HCT116 (cell line): ENCODE measurements around the gene ANXA2R.

Source experiments
- ATF3 ChIP-seq: IDR thresholded peaks from 2 replicates; pipeline ENCODE4 v1.6.1; 2012
- CTCF ChIP-seq, 3 experiments: fragments of 200-600 bp in 1 of 3; sonication (generic) in 1 of 3; IDR thresholded peaks in 2 of 3; conservative IDR thresholded peaks in 1 of 3; 2 replicates each; pipeline ENCODE4 v1.5.1; 2012 to 2017; ENCODE audit warnings: low read depth in 2 of 3, low read length in 2 of 3, antibody characterized with exemption in 1 of 3, borderline replicate concordance in 1 of 3, control low read depth in 1 of 3, mild to moderate bottlenecking in 1 of 3, mixed read lengths in 1 of 3, mixed run types in 1 of 3, moderate library complexity in 1 of 3; ENCODE audit not compliant: insufficient read depth in 1 of 3
- ELF1 ChIP-seq: IDR thresholded peaks from 2 replicates; pipeline ENCODE4 v1.6.1; 2012; ENCODE audit warnings: low read depth, borderline replicate concordance
- EZH2 ChIP-seq: fragments of 200-600 bp; sonication (generic); IDR thresholded peaks from 2 replicates; pipeline ENCODE4 v1.6.1; 2017; ENCODE audit warnings: antibody characterized with exemption, mixed run types
- EZH2phosphoT487 ChIP-seq: fragments of 200-600 bp; IDR thresholded peaks from 2 replicates; pipeline ENCODE4 v1.6.1; 2018; ENCODE audit warnings: antibody characterized with exemption, borderline replicate concordance
- POLR2A ChIP-seq: IDR thresholded peaks from 2 replicates; pipeline ENCODE4 v1.7.0; 2011; ENCODE audit warnings: borderline replicate concordance; ENCODE audit not compliant: insufficient read depth, insufficient read length; ENCODE audit errors: extremely low read depth
- RAD21 ChIP-seq: IDR thresholded peaks from 2 replicates; pipeline ENCODE4 v1.6.1; 2012; ENCODE audit warnings: low read depth, mild to moderate bottlenecking
- SIN3A ChIP-seq: IDR thresholded peaks from 2 replicates; pipeline ENCODE4 v1.6.1; 2012; ENCODE audit warnings: low read depth
- SP1 ChIP-seq: IDR thresholded peaks from 2 replicates; pipeline ENCODE4 v1.6.1; 2012; ENCODE audit warnings: low read depth
- YY1 ChIP-seq: IDR thresholded peaks from 2 replicates; pipeline ENCODE4 v1.6.1; 2011; ENCODE audit warnings: low read length, low read depth, moderate library complexity, mild to moderate bottlenecking; ENCODE audit not compliant: insufficient replicate concordance; ENCODE audit errors: extremely low read depth
- TF ChIP-seq, protein P1 (sequence below): IDR thresholded peaks from 2 replicates; pipeline ENCODE4 v1.6.1; 2012; ENCODE audit warnings: low read depth
- TF ChIP-seq, protein P2 (sequence below): IDR thresholded peaks from 2 replicates; pipeline ENCODE4 v1.6.1; 2011; ENCODE audit warnings: mild to moderate bottlenecking, low read length, moderate library complexity; ENCODE audit not compliant: insufficient replicate concordance; ENCODE audit errors: extremely low read depth

DNA sequence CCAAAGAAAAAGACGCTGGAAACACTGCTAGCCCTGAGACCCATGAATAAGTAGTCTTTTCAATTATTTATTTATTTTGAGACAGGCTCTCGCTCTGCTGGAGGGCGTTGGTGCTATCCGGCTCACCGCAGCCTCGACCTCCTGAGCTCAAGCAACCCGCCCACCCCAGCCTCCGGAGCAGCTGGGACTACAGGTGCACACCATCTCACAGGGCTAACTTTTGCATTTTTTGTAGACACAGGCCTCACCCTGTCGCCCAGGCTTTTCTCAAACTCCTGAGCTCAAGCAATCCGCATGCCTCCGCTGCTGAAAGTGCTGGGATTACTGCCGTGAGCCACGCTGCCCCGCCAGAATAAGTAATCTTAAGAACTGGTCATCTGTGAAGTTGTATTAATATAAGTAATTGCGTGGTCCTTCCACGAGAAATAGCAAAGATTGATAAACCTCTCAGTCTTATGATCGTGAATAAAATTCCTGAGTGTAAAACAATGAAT, 1.6 kb downstream of the ANXA2R start:
- TF ChIP-seq CTCF (IDR thresholded peaks at IDR 0.05 in 2 of 3, conservative IDR thresholded peaks at IDR 0.05 in 1 of 3; ENCODE audit: borderline replicate concordance in 1 of 3, insufficient read depth in 1 of 3, low read depth in 2 of 3, low read length in 2 of 3): no peak
- TF ChIP-seq ATF3: no peak
- TF ChIP-seq RAD21: no peak
- no peak for TF ChIP-seq POLR2A
- TF ChIP-seq YY1: no peak
- TF ChIP-seq, protein P1, sequence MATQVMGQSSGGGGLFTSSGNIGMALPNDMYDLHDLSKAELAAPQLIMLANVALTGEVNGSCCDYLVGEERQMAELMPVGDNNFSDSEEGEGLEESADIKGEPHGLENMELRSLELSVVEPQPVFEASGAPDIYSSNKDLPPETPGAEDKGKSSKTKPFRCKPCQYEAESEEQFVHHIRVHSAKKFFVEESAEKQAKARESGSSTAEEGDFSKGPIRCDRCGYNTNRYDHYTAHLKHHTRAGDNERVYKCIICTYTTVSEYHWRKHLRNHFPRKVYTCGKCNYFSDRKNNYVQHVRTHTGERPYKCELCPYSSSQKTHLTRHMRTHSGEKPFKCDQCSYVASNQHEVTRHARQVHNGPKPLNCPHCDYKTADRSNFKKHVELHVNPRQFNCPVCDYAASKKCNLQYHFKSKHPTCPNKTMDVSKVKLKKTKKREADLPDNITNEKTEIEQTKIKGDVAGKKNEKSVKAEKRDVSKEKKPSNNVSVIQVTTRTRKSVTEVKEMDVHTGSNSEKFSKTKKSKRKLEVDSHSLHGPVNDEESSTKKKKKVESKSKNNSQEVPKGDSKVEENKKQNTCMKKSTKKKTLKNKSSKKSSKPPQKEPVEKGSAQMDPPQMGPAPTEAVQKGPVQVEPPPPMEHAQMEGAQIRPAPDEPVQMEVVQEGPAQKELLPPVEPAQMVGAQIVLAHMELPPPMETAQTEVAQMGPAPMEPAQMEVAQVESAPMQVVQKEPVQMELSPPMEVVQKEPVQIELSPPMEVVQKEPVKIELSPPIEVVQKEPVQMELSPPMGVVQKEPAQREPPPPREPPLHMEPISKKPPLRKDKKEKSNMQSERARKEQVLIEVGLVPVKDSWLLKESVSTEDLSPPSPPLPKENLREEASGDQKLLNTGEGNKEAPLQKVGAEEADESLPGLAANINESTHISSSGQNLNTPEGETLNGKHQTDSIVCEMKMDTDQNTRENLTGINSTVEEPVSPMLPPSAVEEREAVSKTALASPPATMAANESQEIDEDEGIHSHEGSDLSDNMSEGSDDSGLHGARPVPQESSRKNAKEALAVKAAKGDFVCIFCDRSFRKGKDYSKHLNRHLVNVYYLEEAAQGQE: no peak
- TF ChIP-seq EZH2phosphoT487: no peak
- no peak for TF ChIP-seq ELF1
- TF ChIP-seq SP1: no peak
- TF ChIP-seq, protein P2, sequence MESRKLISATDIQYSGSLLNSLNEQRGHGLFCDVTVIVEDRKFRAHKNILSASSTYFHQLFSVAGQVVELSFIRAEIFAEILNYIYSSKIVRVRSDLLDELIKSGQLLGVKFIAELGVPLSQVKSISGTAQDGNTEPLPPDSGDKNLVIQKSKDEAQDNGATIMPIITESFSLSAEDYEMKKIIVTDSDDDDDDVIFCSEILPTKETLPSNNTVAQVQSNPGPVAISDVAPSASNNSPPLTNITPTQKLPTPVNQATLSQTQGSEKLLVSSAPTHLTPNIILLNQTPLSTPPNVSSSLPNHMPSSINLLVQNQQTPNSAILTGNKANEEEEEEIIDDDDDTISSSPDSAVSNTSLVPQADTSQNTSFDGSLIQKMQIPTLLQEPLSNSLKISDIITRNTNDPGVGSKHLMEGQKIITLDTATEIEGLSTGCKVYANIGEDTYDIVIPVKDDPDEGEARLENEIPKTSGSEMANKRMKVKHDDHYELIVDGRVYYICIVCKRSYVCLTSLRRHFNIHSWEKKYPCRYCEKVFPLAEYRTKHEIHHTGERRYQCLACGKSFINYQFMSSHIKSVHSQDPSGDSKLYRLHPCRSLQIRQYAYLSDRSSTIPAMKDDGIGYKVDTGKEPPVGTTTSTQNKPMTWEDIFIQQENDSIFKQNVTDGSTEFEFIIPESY: no peak
- TF ChIP-seq EZH2: no peak
- no peak for TF ChIP-seq SIN3A
